ENCODE measurements around the gene DECR2. TPM values are rescaled to one million over a fixed set of nuclear protein-coding genes. Genes with fewer than 3 reads are reported as not detected.

Gene DECR2
- total RNA-seq, 2 experiments from 2014 or later, result 8.0 to 14.4 TPM

GRCh38 chr16:427250-427649, 25.6 kb downstream of the DECR2 start:
- Histone ChIP-seq H3K9me2 (ENCODE audit: insufficient read depth, low read length) (no peaks in the 10 kb centered on the region), H3K9me3 (ENCODE audit: low read length) (no peaks in the 10 kb centered on the region), H4K20me1 (ENCODE audit: insufficient read depth, low read length) (peaks cover 12% of the 10 kb centered on the region), H3K27ac (ENCODE audit: low read depth, low read length, poor library complexity, severe bottlenecking) (no peak overlapping the region), H3K4me1 (ENCODE audit: insufficient read depth, low read length, poor library complexity, severe bottlenecking) (peaks cover 22% of the 10 kb centered on the region), H3K4me2 (ENCODE audit: low read length) (peak overlapping the region; percentile 87), H3K36me3 (ENCODE audit: insufficient read depth, low read length) (peaks cover 3% of the 10 kb centered on the region; the same call in 1 of the 2 replicates), H3K4me3 (ENCODE audit: low read depth, low read length, poor library complexity, severe bottlenecking) (peak overlapping the region; percentile 90), H3K79me2 (ENCODE audit: insufficient read depth, low read depth, low read length) (peaks cover 14% of the 10 kb centered on the region; the same call in 1 of the 2 replicates), H2AFZ (ENCODE audit: low read length) (no peak overlapping the region)
- TSS peak; percentile 62 for BruUV-seq (replicated peaks)
- CTCF ChIA-PET (ENCODE audit: unreplicated experiment), result no interaction called here
- POLR2A ChIA-PET, result no interaction called here
- DNase-seq (ENCODE audit: low spot score), result no peak
- TF ChIP-seq, protein P1, sequence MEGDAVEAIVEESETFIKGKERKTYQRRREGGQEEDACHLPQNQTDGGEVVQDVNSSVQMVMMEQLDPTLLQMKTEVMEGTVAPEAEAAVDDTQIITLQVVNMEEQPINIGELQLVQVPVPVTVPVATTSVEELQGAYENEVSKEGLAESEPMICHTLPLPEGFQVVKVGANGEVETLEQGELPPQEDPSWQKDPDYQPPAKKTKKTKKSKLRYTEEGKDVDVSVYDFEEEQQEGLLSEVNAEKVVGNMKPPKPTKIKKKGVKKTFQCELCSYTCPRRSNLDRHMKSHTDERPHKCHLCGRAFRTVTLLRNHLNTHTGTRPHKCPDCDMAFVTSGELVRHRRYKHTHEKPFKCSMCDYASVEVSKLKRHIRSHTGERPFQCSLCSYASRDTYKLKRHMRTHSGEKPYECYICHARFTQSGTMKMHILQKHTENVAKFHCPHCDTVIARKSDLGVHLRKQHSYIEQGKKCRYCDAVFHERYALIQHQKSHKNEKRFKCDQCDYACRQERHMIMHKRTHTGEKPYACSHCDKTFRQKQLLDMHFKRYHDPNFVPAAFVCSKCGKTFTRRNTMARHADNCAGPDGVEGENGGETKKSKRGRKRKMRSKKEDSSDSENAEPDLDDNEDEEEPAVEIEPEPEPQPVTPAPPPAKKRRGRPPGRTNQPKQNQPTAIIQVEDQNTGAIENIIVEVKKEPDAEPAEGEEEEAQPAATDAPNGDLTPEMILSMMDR (conservative IDR thresholded peaks at IDR 0.05; ENCODE audit: low read length), result no peak
- no peak for TF ChIP-seq EZH2phosphoT487 (IDR thresholded peaks at IDR 0.05; ENCODE audit: borderline replicate concordance, low read depth, low read length)
- intact Hi-C loops (cut with micrococcal nuclease; ENCODE audit: unreplicated experiment), result no loop called here

DNA sequence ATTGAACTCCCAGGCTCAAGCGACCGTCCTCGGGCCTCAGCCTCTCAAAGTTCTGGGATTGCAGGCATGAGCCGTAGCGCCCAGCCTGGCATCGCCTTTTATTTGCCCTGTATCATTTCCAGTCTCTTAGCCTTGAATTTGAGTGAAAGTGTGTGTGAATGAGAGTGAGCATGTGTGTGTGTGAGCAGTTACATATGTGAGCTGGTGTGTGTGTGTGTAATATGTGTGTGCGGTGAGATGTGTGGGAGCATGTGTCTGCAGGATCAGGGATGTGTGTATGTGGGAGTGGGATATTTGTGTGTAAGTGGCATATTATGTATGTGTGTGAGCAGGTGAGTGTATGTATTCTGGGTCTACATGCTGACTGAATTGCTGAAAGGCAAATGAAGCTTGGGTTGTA, 29.2 kb downstream of the DECR2 start:
- no peaks in the 10 kb centered on the region for H3K9me3 ChIP-seq (ENCODE audit: low read length)
- H3K4me2 ChIP-seq (ENCODE audit: low read length), result no peak overlapping the region
- H2AFZ ChIP-seq (ENCODE audit: low read length), result no peak overlapping the region
- H3K9me2 ChIP-seq (ENCODE audit: insufficient read depth, low read length), result no peaks in the 10 kb centered on the region
- ChIA-PET POLR2A (no interaction called here), CTCF (ENCODE audit: unreplicated experiment) (no interaction called here)
- H3K27ac ChIP-seq (ENCODE audit: low read depth, low read length, poor library complexity, severe bottlenecking), result no peak overlapping the region
- intact Hi-C loops (cut with micrococcal nuclease; ENCODE audit: unreplicated experiment), result no loop called here
- peaks cover 10% of the 10 kb centered on the region for H3K36me3 ChIP-seq (ENCODE audit: insufficient read depth, low read length)
- peaks cover 14% of the 10 kb centered on the region for H3K4me1 ChIP-seq (ENCODE audit: insufficient read depth, low read length, poor library complexity, severe bottlenecking)
- DNase-seq (ENCODE audit: low spot score), result no peak
- no TSS peak for BruUV-seq (replicated peaks)
- H3K4me3 ChIP-seq (ENCODE audit: low read depth, low read length, poor library complexity, severe bottlenecking), result no peak overlapping the region
- H3K79me2 ChIP-seq (ENCODE audit: insufficient read depth, low read depth, low read length), result peaks cover 14% of the 10 kb centered on the region; the same call in 1 of the 2 replicates
- H4K20me1 ChIP-seq (ENCODE audit: insufficient read depth, low read length), result peaks cover 12% of the 10 kb centered on the region
- TF ChIP-seq EZH2phosphoT487 (IDR thresholded peaks at IDR 0.05; ENCODE audit: borderline replicate concordance, low read depth, low read length), result no peak
- TF ChIP-seq, protein P1 (conservative IDR thresholded peaks at IDR 0.05; ENCODE audit: low read length), result no peak

DNA sequence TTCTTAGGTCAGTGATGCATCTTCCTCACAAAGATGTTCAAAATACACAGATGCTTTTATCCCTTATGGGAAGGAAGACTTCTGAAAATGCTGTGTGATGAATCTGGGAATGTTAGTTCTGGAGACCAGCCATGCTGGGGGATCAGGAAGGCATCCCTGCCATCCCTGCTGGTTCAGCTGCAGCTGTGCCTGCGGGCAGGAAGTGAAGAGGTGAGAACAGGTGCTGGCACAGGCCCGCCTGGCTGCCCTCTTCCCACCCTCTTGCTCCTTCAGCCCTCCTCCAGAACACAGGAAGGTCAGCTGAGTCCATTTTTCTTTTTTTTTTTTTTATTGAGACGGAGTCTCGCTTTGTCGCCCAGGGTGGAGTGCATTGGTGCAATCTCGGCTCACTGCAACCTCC, 38.9 kb downstream of the DECR2 start:
- Histone ChIP-seq H3K36me3 (ENCODE audit: insufficient read depth, low read length) (peaks cover 5% of the 10 kb centered on the region; the same call in 1 of the 2 replicates), H3K4me2 (ENCODE audit: low read length) (no peak overlapping the region), H4K20me1 (ENCODE audit: insufficient read depth, low read length) (no peaks in the 10 kb centered on the region; the same call in 1 of the 2 replicates), H3K4me1 (ENCODE audit: insufficient read depth, low read length, poor library complexity, severe bottlenecking) (peaks cover 9% of the 10 kb centered on the region), H3K9me3 (ENCODE audit: low read length) (no peaks in the 10 kb centered on the region), H3K79me2 (ENCODE audit: insufficient read depth, low read depth, low read length) (no peaks in the 10 kb centered on the region), H3K9me2 (ENCODE audit: insufficient read depth, low read length) (no peaks in the 10 kb centered on the region), H2AFZ (ENCODE audit: low read length) (no peak overlapping the region), H3K27ac (ENCODE audit: low read depth, low read length, poor library complexity, severe bottlenecking) (no peak overlapping the region), H3K4me3 (ENCODE audit: low read depth, low read length, poor library complexity, severe bottlenecking) (no peak overlapping the region)
- ChIA-PET POLR2A (interaction anchor here (0.5 to 0.8 kb wide), 3 partner anchors 13 to 170 kb away, joined by 4 to 5 read pairs (median 4); no protein-coding TSS in a partner anchor), CTCF (ENCODE audit: unreplicated experiment) (no interaction called here)
- no peak for TF ChIP-seq EZH2phosphoT487 (IDR thresholded peaks at IDR 0.05; ENCODE audit: borderline replicate concordance, low read depth, low read length)
- TF ChIP-seq, protein P1 (conservative IDR thresholded peaks at IDR 0.05; ENCODE audit: low read length), result no peak
- DNase-seq (ENCODE audit: low spot score), result no peak
- BruUV-seq (replicated peaks), result no TSS peak
- intact Hi-C loops (cut with micrococcal nuclease; ENCODE audit: unreplicated experiment), result no loop called here

All from OCI-LY7 (cell line).